Retinal pigment epithelial cell (primary cell): Measurements from ENCODE around the gene SFXN4.

Source experiments
- DNase-seq: peaks from one replicate; pipeline ENCODE4 v3.0.0-alpha.2; 2010; ENCODE audit warnings: low read depth
- H3K4me3 ChIP-seq: 2 replicates; pipeline ENCODE4 v1.5.1; 2011; ENCODE audit warnings: mild to moderate bottlenecking, low read length, control low read depth, moderate library complexity
- TF ChIP-seq, protein P1 (sequence below): conservative IDR thresholded peaks from 2 replicates; pipeline ENCODE4 v1.5.1; 2011; ENCODE audit warnings: low read depth, low read length, control low read depth, inconsistent platforms

The SFXN4 gene

GRCh38 chr10:119201233-119201632 lies 35.7 kb upstream of the SFXN4 start:
- no peak overlapping the region for H3K4me3 ChIP-seq
- TF ChIP-seq, protein P1, sequence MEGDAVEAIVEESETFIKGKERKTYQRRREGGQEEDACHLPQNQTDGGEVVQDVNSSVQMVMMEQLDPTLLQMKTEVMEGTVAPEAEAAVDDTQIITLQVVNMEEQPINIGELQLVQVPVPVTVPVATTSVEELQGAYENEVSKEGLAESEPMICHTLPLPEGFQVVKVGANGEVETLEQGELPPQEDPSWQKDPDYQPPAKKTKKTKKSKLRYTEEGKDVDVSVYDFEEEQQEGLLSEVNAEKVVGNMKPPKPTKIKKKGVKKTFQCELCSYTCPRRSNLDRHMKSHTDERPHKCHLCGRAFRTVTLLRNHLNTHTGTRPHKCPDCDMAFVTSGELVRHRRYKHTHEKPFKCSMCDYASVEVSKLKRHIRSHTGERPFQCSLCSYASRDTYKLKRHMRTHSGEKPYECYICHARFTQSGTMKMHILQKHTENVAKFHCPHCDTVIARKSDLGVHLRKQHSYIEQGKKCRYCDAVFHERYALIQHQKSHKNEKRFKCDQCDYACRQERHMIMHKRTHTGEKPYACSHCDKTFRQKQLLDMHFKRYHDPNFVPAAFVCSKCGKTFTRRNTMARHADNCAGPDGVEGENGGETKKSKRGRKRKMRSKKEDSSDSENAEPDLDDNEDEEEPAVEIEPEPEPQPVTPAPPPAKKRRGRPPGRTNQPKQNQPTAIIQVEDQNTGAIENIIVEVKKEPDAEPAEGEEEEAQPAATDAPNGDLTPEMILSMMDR: no peak
- DNase-seq: no peak

GRCh38 chr10:119199231-119199992 lies 33.9 kb upstream of the SFXN4 start:
- TF ChIP-seq, protein P1: peak; percentile 83
- DNase-seq: no peak
- H3K4me3 ChIP-seq: no peak overlapping the region

- DNase-seq: no peak
- H3K4me3 ChIP-seq: no peak overlapping the region
These were observed 32.9 kb upstream of the SFXN4 start for GRCh38 chr10:119198438-119198837.

GRCh38 chr10:119197921-119198320 lies 32.4 kb upstream of the SFXN4 start:
- DNase-seq: no peak
- TF ChIP-seq, protein P1: no peak
- no peak overlapping the region for H3K4me3 ChIP-seq

More at GRCh38 chr10:119198438-119198837, 32.9 kb upstream of the SFXN4 start:
- TF ChIP-seq, protein P1: peak; percentile 59

DNA sequence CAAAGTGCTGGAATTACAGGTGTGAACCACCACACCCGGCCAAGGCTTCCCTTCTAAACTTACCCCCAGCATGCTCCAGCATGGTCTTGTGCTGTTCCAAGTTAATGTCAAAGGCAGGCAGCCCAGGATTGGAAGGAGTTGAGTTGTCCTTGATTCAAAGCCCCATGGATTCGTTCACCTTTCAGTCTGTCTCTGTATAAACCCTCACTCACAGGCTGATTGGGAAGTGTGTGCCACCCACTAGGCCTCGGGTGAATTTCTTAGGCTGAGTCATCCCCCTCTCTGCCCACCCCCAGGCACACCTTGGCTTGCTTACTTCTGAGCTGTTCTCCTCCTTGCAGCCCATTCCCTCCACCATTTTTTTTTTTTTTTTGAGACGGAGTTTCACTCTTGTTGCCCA lies 26.4 kb upstream of the SFXN4 start:
- no peak for DNase-seq
- no peak overlapping the region for H3K4me3 ChIP-seq
- TF ChIP-seq, protein P1: no peak

- no peak overlapping the region for H3K4me3 ChIP-seq
- DNase-seq: no peak
- TF ChIP-seq, protein P1: no peak
These were observed 25.7 kb upstream of the SFXN4 start for GRCh38 chr10:119190954-119191785.
